HG03439 (cell line): ENCODE measurements around the gene GPC5.
"Not testable (repeated sequence)": the region's sequence is repeated elsewhere in the genome, so short reads cannot be mapped to it uniquely, and the experiment has no call there.

Experiments used
- ATAC-seq: cut with Tn5 transposase; IDR thresholded peaks from one replicate; pipeline ENCODE4 v1.9.1; 2021; ENCODE audit warnings: mild to moderate bottlenecking, moderate library complexity; ENCODE audit not compliant: unreplicated experiment

GPC5 gene

GRCh38 chr13:92886535-92887077 is 1488.2 kb downstream of the GPC5 start:
- no peak for ATAC-seq

DNA sequence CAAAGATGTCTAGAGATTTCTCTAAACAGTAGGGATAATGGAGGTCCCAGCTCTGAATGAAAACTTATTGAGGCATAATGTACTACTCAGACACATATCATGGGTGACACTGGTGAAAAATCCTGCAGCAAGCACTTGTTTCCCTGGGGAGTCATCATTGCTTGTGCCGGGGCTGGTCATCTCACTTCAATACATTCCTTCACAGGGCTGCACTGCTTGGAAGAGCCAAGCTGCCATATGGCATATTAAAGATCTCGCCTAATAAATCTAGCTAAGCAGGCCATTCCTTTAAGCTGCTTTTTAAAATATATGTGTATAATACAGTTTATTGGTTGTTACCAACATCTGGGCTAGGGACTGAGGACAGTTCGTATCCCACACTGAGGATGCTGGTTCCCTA is 1496.0 kb downstream of the GPC5 start:
- no peak for ATAC-seq

- ATAC-seq = no peak
Observed at GRCh38 chr13:92896842-92897241, 1498.4 kb downstream of the GPC5 start.

DNA sequence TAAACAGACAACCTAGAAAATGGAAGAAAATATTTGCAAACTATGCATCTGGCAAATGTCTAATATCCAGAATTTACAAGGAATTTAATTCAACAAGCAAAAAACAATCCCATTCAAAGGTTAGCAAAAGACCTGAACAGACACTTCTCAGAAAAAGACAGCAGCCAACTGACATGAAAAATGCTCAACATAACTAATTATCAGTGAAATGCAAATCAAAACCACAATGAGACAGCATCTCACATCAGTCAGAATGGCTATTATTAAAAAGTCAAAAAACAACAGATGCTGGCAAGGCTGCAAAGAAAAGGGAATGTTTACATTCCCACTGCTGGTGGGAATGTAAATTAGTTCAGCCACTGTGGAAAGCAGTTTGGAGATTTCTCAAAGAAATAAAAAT is 1500.5 kb downstream of the GPC5 start:
- ATAC-seq = not testable (repeated sequence)

- no peak for ATAC-seq
Observed at GRCh38 chr13:92900446-92900845, 1502.0 kb downstream of the GPC5 start.

GRCh38 chr13:92901739-92902138 is 1503.3 kb downstream of the GPC5 start:
- ATAC-seq = no peak

DNA sequence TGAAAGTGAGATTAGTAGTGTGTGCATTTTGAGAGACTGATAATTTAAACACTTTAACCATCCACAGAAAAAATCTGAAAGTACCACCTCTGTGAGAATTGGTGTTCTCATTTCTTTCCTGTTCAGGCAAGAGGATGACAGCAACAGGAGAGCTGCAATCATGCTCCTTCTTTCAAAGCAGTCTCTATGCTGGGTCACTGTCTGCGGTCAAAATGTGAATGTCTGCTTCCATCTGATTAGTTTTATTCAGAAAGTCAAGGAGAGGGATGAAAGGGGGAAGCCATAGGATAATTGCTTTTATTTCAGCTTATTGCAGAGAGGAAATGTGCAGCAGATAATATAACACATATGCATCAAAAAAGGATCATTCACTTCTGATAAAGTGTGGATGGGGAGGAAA is 1514.2 kb downstream of the GPC5 start:
- no peak for ATAC-seq

- no peak for ATAC-seq
Observed at GRCh38 chr13:92913840-92914239, 1515.4 kb downstream of the GPC5 start.
